ENCODE measurements around the gene PEX16.

The PEX16 gene

DNA sequence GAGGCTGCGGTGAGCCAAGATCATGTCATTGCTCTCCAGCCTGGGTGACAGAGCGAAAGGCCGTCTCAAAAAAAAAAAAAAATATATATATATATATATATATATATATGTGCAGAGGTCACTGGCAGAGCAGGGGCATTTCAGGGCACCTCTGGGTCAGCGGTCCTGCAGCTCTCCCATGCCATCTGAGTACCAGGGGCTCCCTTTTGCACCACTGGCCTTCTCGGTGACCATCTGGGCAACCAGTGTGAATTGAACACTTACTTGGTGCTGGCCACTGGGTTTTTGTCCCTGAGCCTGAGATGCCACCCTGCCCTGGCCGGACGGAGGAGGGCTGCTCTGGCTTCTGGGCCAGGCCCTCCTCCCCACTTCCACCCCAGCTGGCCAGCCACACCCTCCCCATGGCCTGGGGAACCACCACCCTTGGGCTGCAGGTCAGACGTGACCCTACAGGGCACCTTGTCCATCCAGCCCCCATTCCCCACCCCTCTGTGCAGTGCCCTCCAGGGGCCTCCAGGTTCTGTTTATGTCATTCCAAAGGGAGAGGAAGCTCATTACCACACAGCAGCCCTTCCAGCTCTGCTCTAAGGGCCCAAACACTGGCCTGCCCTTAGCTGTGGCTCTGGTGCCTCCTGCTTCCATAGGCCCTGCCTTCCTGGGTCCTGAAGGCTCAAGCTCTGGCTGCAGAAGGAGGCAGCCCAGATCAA lies 22.0 kb downstream of the PEX16 start:
- no peak for DNase-seq

- DNase-seq = no peak
These were observed 23.0 kb downstream of the PEX16 start for GRCh38 chr11:45894555-45895247.

GRCh38 chr11:45892856-45893255 lies 24.8 kb downstream of the PEX16 start:
- DNase-seq = no peak

GRCh38 chr11:45890886-45891550 lies 26.7 kb downstream of the PEX16 start:
- DNase-seq = no peak

- no peak for DNase-seq
These were observed 27.7 kb downstream of the PEX16 start for GRCh38 chr11:45889966-45890365.

DNA sequence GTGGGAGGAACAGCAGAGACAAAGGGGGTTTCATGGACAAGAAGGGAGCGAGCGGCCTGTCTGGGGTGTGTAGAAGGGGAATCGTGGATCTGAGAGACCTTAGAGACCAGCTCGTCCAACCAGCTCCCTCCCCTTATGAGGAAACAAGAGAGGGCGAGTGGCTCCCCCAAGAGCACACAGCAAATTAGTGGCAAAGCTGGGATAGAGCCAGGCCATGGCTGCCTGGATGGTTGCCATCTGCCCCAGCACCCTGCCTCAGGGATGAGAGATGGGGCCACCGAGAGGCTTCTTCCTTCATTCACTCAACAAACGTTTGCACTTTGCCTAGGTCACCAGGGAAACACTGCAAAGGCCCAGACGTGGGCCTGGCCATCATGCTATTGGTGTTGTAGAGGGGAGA lies 28.1 kb downstream of the PEX16 start:
- DNase-seq = no peak

DNA sequence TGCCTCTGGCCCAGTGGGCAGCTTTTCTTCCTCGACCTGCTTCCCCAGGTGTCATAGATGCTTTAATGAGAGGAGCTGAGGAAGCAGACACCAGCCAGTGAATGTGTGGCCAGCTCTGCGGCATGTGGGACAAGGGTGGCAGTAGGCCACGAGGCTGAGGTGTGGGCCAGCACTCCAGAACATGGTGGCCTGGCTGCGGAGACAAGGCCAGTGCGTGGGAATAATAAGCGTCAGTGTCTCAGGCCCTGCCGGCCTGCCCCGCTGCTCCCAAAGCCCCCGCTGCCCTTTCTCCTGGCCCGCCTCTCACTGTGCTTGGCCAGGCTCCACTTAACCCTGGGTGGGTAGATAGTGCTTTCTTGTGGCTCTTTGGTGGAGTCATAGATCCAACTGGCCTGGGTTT lies 30.1 kb downstream of the PEX16 start:
- no peak for DNase-seq

DNA sequence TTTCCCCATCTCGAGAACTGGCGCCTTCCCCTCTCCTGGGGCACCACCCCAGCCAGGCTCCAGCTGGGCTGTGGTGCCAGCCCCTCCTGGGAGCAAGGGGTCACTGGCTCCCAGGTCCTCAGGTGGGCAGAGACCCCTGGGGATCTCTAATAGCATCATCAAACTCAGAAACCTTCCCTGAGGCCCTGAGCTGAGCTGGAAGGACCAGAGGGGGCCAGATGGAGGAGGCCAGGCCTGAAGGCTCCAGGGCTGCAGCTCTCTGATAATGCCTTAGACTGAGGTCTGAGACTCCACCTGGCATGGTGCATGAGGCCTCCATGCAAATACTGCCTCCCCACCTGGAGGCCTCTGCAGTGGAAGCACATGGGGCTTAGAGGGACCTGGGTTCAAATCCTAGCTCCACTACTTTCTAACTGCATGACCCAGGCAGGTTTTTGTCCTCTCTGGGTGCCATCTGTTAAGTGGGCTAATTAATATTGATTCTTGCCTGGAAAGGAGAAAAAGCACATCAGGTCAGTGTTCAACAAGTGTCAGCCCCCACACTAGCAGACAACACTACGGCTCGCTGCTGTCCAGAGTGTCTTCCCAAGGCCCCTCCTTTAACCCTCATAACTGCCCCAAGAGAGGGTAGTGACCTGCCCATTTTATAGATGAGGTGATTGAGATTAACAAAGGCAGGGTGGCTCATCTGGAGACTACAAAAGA lies 30.7 kb downstream of the PEX16 start:
- DNase-seq = no peak

DNA sequence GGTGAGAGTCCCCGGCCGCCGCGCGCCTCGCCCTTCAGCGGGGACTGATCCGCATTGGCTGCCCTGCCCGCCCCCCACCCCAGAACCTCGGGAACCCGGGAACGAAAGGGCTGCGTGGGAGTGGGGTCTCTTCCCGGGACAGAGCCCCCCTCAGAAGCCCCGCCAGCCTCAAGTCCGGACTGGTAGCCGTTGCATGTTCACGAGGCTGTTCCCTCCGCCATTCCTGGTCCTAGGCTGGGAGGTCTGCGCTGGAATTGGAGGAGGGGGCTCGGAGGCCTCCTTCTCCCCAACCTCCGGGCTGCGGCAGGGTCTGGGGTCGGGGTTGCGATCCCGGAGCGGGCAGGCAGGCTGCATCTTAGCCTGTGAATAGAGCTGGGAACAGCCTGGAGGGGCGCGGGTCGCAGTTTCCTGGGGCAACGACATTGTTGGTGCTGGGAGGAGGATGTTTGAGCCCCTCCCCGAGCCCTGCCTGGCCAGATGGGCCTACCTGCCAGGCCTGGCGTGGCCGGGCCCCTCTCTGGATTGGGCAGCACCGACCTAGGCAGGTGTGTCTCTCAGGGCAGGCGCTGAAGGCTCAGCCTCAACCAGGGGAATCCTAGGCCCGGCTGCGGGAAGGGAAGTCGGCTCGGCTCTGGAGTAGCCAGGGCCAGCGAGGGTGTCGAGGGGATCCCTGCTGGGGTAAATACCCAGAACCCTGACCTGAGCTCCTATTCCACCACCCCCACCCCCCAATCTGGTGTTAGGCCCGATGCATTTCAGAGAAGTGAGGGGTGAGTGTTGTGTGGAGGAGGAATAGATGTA lies 31.6 kb downstream of the PEX16 start:
- no peak for DNase-seq

DNA sequence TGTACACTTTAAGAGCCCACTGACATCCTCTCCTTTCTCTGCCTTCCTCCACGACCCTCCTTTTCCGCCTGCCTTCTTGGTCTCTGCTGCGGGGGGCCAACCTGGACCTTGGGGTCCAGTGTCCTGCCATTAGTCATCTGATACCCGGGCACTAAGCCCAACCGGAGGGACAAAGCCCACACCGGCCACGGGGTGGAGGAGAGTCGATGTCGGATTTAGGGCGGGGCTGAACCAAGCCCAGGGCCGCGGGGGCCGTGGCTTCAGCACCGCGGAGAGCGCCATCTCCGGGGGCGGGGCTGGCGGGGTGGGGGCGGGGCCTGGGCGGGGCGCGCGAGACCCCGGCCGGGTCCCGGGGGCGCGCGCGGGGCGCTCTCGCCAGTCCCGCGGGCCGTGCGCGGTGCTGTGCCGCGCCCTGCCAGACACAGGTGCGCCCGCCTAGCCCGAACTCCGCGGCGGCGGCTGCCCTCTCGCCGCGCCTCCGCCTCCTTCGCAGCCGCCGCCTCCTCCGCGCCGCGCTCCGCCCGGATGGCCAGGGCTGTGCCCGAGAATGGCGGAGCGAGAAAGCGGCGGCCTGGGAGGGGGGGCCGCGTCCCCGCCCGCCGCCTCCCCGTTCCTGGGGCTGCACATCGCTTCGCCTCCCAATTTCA lies 32.3 kb downstream of the PEX16 start, which contains the start of gene MAPK8IP1:
TSS of gene MAPK8IP1 (plus strand) at position 378 of the 647 bp plus-strand sequence. CDS start at position 548, 170 bp downstream.
- peak; percentile 42 to 49 for DNase-seq

GRCh38 chr11:45884596-45885185 lies 33.0 kb downstream of the PEX16 start:
- no peak for DNase-seq

GRCh38 chr11:45881708-45882368 lies 35.8 kb downstream of the PEX16 start:
- no peak for DNase-seq

DNA sequence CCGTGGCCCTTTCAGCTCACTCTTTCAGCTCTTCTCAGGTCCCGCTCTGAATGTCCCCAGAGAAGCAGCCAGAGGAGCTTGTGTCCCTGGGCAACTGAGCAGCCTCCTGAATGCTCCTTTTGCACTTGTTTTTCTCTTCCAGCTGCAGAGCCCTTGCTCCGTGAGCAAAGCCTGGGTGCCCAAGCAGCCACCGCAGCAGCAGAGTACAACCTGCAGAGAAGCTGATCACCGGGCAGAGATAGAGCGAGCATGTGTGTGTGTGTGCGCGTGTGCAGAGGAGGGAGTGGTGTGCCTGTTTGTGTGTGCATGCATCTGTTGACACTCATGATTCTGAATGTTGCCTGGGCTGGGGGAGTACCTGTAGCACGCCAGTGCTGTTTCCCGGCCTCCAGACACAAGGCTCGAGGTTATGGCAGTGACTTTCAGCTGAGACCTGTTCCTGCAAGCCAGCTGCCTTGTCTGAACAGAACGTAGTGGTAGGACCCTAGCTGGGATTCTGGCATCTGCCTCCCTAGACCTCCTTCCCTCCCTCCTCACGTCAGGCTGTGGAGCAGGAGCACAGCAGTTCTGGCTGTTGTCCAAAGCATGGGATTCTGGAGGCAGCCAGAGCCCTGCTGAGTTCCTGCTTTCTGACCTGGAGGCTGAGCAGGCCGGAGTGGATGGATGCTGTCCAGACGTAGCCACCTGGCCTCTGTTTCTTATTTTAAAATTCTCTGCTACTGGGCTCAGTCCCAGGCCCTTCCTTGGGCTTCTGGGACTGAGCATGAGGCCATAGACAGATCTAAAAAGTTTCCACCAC lies 36.7 kb downstream of the PEX16 start:
- no peak for DNase-seq

GRCh38 chr11:45879803-45880686 lies 37.6 kb downstream of the PEX16 start:
- no peak for DNase-seq

GRCh38 chr11:45877845-45878244 lies 39.8 kb downstream of the PEX16 start:
- DNase-seq = no peak

GRCh38 chr11:45877221-45877620 lies 40.5 kb downstream of the PEX16 start:
- DNase-seq = no peak

DNA sequence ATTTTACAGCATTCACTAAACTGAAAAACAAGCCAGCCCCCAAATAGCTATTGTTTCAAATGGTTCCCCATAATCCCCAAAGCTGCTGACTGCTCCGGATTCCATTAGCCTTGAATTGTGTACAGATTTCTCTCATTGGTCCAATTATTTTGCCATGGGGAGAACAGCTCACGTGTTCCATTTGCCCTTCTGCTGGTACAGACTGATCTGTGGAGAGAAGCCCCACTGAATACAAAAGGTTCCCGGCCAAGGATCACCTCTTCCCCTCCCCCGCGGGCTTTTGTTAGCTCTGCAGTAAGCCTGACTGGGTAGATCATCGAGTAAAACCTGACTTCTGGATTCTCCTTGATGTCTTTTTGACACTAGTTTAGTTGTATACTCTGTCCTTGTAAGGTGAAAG lies 41.3 kb downstream of the PEX16 start:
- DNase-seq = no peak

DNA sequence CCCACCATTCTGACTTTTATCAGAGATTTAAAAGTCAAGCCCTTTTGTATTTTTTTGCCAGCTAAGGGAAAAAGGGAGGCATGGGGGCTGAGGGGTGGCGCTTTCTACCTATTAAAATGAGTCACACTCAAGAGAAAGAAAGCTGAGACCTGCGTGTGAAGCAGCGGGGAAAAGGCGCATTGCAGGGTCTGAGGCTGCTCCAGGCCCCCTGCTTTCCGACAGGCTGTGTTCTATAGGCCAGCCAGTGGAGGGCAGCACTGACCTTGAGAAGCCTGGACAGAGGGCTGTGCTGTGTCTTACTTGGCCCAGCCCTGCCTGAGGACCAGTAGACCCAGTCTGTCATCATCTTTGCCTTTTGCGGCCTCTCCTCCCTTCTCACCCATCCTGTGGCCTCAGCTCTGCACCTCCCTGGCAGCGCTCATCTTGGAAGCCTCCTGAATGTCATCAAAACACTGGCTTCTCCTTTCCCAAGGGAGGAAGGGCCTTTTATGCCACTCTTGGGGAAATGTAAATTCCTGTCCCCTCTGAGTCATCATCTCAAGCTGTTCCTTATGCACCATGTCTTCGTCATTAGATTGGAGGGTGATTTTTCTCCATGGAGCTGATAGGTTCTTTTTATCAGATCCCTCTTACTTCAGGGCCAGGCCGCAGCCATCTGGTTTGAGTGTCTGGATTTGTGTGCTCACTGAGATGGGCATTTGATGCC lies 44.9 kb downstream of the PEX16 start:
- peak; percentile 45 to 54 for DNase-seq
